ENCODE data around the gene ILRUN.
A peak's percentile ranks its signal among the peaks of the same experiment; 100 is the strongest.
"Not testable (repeated sequence)": the region's sequence is repeated elsewhere in the genome, so short reads cannot be mapped to it uniquely, and the experiment has no call there.

The ILRUN gene

GRCh38 chr6:34731393-34732060 lies 35.0 kb upstream of the ILRUN start:
- DNase-seq (ENCODE audit: low spot score) = no peak
- H3K27ac ChIP-seq = no peak overlapping the region
- CTCF ChIA-PET = interaction anchor here (0.6 kb wide), 1 partner anchor 257 kb away, joined by 3 read pairs; no protein-coding TSS in a partner anchor
- POLR2A ChIA-PET (ENCODE audit: low non-redundant PET) = interaction anchor here (0.5 kb wide), 1 partner anchor 54 kb away, joined by 4 read pairs; no protein-coding TSS in a partner anchor
- no peak for TF ChIP-seq CTCF (conservative IDR thresholded peaks at IDR 0.05; ENCODE audit: low read depth)

- no peak overlapping the region for H3K27ac ChIP-seq
- ChIA-PET POLR2A (ENCODE audit: low non-redundant PET) (no interaction called here), CTCF (no interaction called here)
- DNase-seq (ENCODE audit: low spot score) = no peak
- no peak for TF ChIP-seq CTCF (conservative IDR thresholded peaks at IDR 0.05; ENCODE audit: low read depth)
Measured at GRCh38 chr6:34729631-34730470, 33.3 kb upstream of the ILRUN start.

GRCh38 chr6:34726055-34726454 lies 29.5 kb upstream of the ILRUN start:
- ChIA-PET CTCF (no interaction called here), POLR2A (ENCODE audit: low non-redundant PET) (no interaction called here)
- TF ChIP-seq CTCF (conservative IDR thresholded peaks at IDR 0.05; ENCODE audit: low read depth) = no peak
- H3K27ac ChIP-seq = no peak overlapping the region
- DNase-seq (ENCODE audit: low spot score) = no peak

- no peak overlapping the region for H3K27ac ChIP-seq
- ChIA-PET POLR2A (ENCODE audit: low non-redundant PET) (no interaction called here), CTCF (no interaction called here)
- TF ChIP-seq CTCF (conservative IDR thresholded peaks at IDR 0.05; ENCODE audit: low read depth) = no peak
- DNase-seq (ENCODE audit: low spot score) = no peak
Measured at GRCh38 chr6:34723203-34723602, 26.6 kb upstream of the ILRUN start.

- TF ChIP-seq CTCF (conservative IDR thresholded peaks at IDR 0.05; ENCODE audit: low read depth) = no peak
- no peak overlapping the region for H3K27ac ChIP-seq
- DNase-seq (ENCODE audit: low spot score) = no peak
- ChIA-PET POLR2A (ENCODE audit: low non-redundant PET) (no interaction called here), CTCF (interaction anchor here (0.6 kb wide), 1 partner anchor 71 kb away, joined by 3 read pairs; no protein-coding TSS in a partner anchor)
Measured at GRCh38 chr6:34722451-34722850, 25.9 kb upstream of the ILRUN start.

- POLR2A ChIA-PET (ENCODE audit: low non-redundant PET); DNase-seq (ENCODE audit: low spot score): not testable (repeated sequence)
- CTCF ChIA-PET = interaction anchor here (0.6 to 1.1 kb wide), 2 partner anchors 17 to 110 kb away, joined by 3 to 5 read pairs; no protein-coding TSS in a partner anchor
- peak overlapping the region; percentile 19; the same call in 1 of the 2 replicates for H3K27ac ChIP-seq
Measured at GRCh38 chr6:34720160-34720559, 23.6 kb upstream of the ILRUN start.

GRCh38 chr6:34719646-34720045 lies 23.1 kb upstream of the ILRUN start:
- POLR2A ChIA-PET (ENCODE audit: low non-redundant PET); DNase-seq (ENCODE audit: low spot score); CTCF ChIA-PET: not testable (repeated sequence)

More at GRCh38 chr6:34719646-34720045, 23.1 kb upstream of the ILRUN start:
- peak overlapping the region; percentile 19; the same call in 1 of the 2 replicates for H3K27ac ChIP-seq
